AG04450 (cell line): Measurements from ENCODE around the gene AMFR. TPM values are rescaled to one million over a fixed set of nuclear protein-coding genes. Genes with fewer than 3 reads are reported as not detected.
"Not testable (repeated sequence)": the region's sequence is repeated elsewhere in the genome, so short reads cannot be mapped to it uniquely, and the experiment has no call there.

Source experiments
- CTCF ChIA-PET: fragments of 300-600, 350-600 bp; formaldehyde crosslinking; extraction: SDS; loops from one replicate; lab custom pipeline; 2022; ENCODE audit warnings: antibody characterized with exemption, inconsistent platforms; lab: Charles Lee
- POLR2A ChIA-PET: fragments of 350-600 bp; formaldehyde crosslinking; extraction: SDS; loops from one replicate; lab custom pipeline; 2021; ENCODE audit warnings: antibody characterized with exemption, inconsistent platforms; lab: Yijun Ruan, JAX
- DNase-seq: peaks from one replicate; pipeline ENCODE4 v3.0.0-alpha.2; 2011; ENCODE audit warnings: low read depth, low spot score
- H3K27ac ChIP-seq: one replicate; pipeline ENCODE4 v1.5.1; 2012; ENCODE audit warnings: low read depth, low read length, control low read depth
- H3K27me3 ChIP-seq: one replicate; pipeline ENCODE4 v1.6.0; 2012; ENCODE audit warnings: low read length; ENCODE audit not compliant: control insufficient read depth, insufficient read depth
- H3K4me3 ChIP-seq: 2 replicates; pipeline ENCODE4 v1.5.1; 2011; ENCODE audit warnings: mild to moderate bottlenecking, low read depth, low read length, control low read depth
- H3K9me3 ChIP-seq: 2 replicates; pipeline ENCODE4 v1.5.1; 2012; ENCODE audit warnings: low read length; ENCODE audit not compliant: control insufficient read depth, insufficient read depth
- polyA plus RNA-seq: library from polyadenylated mRNA; depleted of rRNA; stranded (reverse); fragments of >200 nt; gene quantifications from 2 replicates; pipeline ENCODE4 v1.2.3, GENCODE V29; 2011
- TF ChIP-seq, protein P1 (sequence below): IDR thresholded peaks from 2 replicates; pipeline ENCODE4 v1.5.1; 2011; ENCODE audit warnings: low read depth, low read length, control low read depth, inconsistent platforms

Gene AMFR
- polyA plus RNA-seq, 1 experiment = 77.9 TPM

DNA sequence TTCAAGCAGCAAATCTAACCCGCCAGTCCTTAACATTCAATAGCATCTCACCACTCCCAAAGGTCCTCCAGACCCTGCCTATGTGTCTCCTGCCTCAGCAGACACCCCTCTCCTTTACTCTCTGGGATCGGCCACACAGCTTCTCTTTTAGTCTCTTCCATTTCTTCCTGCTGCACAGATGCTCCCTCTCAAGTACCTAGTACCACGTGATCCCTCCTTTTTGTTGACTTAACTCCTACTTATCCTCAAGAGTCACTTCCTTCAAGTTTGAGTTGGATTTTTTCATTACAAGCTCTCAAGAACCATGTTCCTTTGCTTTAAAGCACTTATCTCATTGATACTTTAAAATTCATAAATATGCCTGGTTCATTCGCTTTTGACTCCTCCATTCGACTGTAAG, 24.9 kb downstream of the AMFR start:
- Histone ChIP-seq H3K27ac (no peak overlapping the region), H3K27me3 (no peaks in the 10 kb centered on the region), H3K4me3 (no peak overlapping the region), H3K9me3 (no peaks in the 10 kb centered on the region)
- DNase-seq = no peak
- POLR2A ChIA-PET = no interaction called here
- TF ChIP-seq, protein P1, sequence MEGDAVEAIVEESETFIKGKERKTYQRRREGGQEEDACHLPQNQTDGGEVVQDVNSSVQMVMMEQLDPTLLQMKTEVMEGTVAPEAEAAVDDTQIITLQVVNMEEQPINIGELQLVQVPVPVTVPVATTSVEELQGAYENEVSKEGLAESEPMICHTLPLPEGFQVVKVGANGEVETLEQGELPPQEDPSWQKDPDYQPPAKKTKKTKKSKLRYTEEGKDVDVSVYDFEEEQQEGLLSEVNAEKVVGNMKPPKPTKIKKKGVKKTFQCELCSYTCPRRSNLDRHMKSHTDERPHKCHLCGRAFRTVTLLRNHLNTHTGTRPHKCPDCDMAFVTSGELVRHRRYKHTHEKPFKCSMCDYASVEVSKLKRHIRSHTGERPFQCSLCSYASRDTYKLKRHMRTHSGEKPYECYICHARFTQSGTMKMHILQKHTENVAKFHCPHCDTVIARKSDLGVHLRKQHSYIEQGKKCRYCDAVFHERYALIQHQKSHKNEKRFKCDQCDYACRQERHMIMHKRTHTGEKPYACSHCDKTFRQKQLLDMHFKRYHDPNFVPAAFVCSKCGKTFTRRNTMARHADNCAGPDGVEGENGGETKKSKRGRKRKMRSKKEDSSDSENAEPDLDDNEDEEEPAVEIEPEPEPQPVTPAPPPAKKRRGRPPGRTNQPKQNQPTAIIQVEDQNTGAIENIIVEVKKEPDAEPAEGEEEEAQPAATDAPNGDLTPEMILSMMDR = no peak
- CTCF ChIA-PET = interaction anchor here (0.7 to 1.1 kb wide), 3 partner anchors 17 to 82 kb away, joined by 3 to 11 read pairs (median 3); no protein-coding TSS in a partner anchor

DNA sequence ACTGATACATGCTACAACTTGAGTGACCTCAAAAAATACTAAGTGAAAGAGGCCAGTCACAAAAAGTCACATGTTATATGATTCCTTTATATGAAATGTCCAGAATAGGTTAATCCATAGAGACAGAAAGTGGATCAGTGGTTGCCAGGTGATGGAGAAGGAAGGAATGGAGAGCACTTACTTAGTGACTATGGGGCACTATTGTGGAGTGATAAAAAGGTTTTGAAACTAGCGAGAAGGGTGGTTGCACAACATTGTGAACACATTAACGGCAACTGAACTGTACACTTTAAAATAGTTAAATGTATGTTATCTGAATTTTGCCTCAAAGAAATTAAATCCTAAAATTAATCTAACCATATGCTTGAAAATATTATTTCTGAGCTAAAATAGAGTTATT, 25.9 kb downstream of the AMFR start:
- no peaks in the 10 kb centered on the region for H3K27me3 ChIP-seq
- POLR2A ChIA-PET = no interaction called here
- CTCF ChIA-PET = interaction anchor here (1.1 to 1.3 kb wide), 2 partner anchors 16 to 43 kb away, joined by 3 read pairs; no protein-coding TSS in a partner anchor
- TF ChIP-seq, protein P1 = no peak
- H3K9me3 ChIP-seq = no peaks in the 10 kb centered on the region
- no peak for DNase-seq
- no peak overlapping the region for H3K27ac ChIP-seq
- H3K4me3 ChIP-seq = no peak overlapping the region

DNA sequence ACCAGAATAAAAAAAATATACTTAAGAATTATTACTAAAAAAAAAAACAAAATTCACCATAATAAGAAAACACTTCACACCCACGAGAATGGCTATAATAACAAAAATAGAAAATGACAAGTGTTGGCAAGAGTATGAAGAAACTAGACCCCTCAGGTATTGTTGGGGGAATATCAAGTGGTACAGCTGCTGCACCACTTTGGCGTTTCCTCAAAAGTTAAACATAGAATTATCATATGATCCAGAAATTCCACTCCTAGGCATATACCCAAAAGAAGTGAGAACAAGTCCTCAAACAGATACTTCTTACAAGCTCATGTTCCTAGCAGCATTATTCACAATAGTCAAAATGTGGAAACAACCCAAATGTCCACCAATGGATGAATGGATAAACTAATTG, 26.3 kb downstream of the AMFR start:
- POLR2A ChIA-PET = no interaction called here
- Histone ChIP-seq H3K27ac (no peak overlapping the region), H3K27me3 (no peaks in the 10 kb centered on the region), H3K4me3 (no peak overlapping the region), H3K9me3 (no peaks in the 10 kb centered on the region)
- CTCF ChIA-PET = interaction anchor here (1.3 kb wide), 1 partner anchor 43 kb away, joined by 3 read pairs; no protein-coding TSS in a partner anchor
- TF ChIP-seq, protein P1 = no peak
- no peak for DNase-seq

DNA sequence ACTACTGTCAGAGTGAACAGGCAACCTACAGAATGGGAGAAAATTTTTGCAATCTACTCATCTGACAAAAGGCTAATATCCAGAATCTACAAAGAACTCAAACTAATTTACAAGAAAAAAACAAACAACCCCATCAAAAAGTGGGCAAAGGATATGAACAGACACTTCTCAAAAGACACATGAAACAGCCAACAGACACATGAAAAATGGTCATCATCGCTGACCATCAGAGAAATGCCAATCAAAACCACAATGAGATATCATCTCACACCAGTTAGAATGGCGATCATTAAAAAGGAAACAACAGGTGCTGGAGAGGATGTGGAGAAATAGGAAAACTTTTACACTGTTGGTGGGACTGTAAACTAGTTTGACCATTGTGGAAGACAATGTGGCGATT, 28.6 kb downstream of the AMFR start:
- CTCF ChIA-PET, POLR2A ChIA-PET, H3K4me3 ChIP-seq, H3K27ac ChIP-seq, DNase-seq, H3K27me3 ChIP-seq, H3K9me3 ChIP-seq: not testable (repeated sequence)

DNA sequence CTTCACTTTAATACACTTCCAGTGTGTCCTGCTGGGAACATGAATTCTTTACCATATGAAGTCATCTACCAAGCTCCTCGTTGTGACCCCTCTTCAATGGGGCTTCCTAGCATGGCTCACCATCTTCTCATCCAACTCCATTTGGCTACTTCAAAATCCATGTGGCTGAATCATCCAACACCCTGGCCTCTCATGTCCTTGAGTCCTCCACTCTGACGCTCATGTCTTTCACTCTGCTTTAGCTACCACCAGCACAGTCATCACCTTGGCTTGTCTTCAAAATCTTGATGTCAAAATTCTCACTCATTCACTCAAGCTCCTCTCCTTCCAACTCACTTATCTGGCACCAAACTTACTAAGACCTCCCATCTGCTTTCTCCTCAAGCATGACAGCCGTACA, 35.8 kb downstream of the AMFR start:
- ChIA-PET POLR2A (no interaction called here), CTCF (interaction anchor here (3.6 kb wide), 1 partner anchor 34 kb away, joined by 16 read pairs; no protein-coding TSS in a partner anchor)
- no peak overlapping the region for H3K4me3 ChIP-seq
- peaks cover 7% of the 10 kb centered on the region for H3K9me3 ChIP-seq
- TF ChIP-seq, protein P1 = no peak
- H3K27me3 ChIP-seq = no peaks in the 10 kb centered on the region
- DNase-seq = peak; percentile 83
- peak overlapping the region; percentile 83 for H3K27ac ChIP-seq
